Activated naive CD4-positive, alpha-beta T cell treated with anti-CD3 and anti-CD28 coated beads, Interleukin-2, amount 10 ng/mL, durations not matched to agents 7 days and 5 days (primary cell): Measurements from ENCODE around the gene FRAS1.

ENCODE experiments used
- CTCF ChIA-PET: fragments of 350-600 bp; sonication (Branson Sonifier 250); formaldehyde crosslinking; loops from one replicate; lab custom pipeline; 2021; ENCODE audit warnings: antibody characterized with exemption; lab: Charles Lee
- DNase-seq: peaks from one replicate; pipeline ENCODE4 v3.0.0-alpha.2; 2020
- H3K27ac Mint-ChIP-seq: one replicate; pipeline ENCODE4 v1.8.0; 2021; ENCODE audit warnings: mild to moderate bottlenecking, moderate library complexity, mixed read lengths
- H3K27me3 Mint-ChIP-seq: one replicate; pipeline ENCODE4 v1.8.0; 2021; ENCODE audit warnings: mild to moderate bottlenecking, mixed read lengths
- H3K36me3 Mint-ChIP-seq: one replicate; pipeline ENCODE4 v1.8.0; 2021; ENCODE audit warnings: mixed read lengths
- H3K4me1 Mint-ChIP-seq: one replicate; pipeline ENCODE4 v1.8.0; 2021; ENCODE audit warnings: mixed read lengths
- H3K4me3 Mint-ChIP-seq: one replicate; pipeline ENCODE4 v1.8.0; 2021; ENCODE audit warnings: mild to moderate bottlenecking, moderate library complexity, mixed read lengths
- H3K9me3 Mint-ChIP-seq: one replicate; pipeline ENCODE4 v1.8.0; 2021; ENCODE audit warnings: mixed read lengths

FRAS1 gene

GRCh38 chr4:78149751-78150542 lies 92.8 kb downstream of the FRAS1 start:
- CTCF ChIA-PET = interaction anchor here (0.6 kb wide), 1 partner anchor 583 kb away, joined by 3 read pairs; no protein-coding TSS in a partner anchor
- DNase-seq = no peak
- no peaks in the 10 kb centered on the region for H3K4me1 Mint-ChIP-seq
- no peak overlapping the region for H3K4me3 Mint-ChIP-seq
- no peaks in the 10 kb centered on the region for H3K36me3 Mint-ChIP-seq
- no peaks in the 10 kb centered on the region for H3K27me3 Mint-ChIP-seq
- no peaks in the 10 kb centered on the region for H3K9me3 Mint-ChIP-seq
- H3K27ac Mint-ChIP-seq = no peak overlapping the region

- H3K9me3 Mint-ChIP-seq = no peaks in the 10 kb centered on the region
- no peaks in the 10 kb centered on the region for H3K36me3 Mint-ChIP-seq
- CTCF ChIA-PET = interaction anchor here (0.6 kb wide), 1 partner anchor 584 kb away, joined by 3 read pairs; no protein-coding TSS in a partner anchor
- no peaks in the 10 kb centered on the region for H3K4me1 Mint-ChIP-seq
- H3K4me3 Mint-ChIP-seq = no peak overlapping the region
- no peak overlapping the region for H3K27ac Mint-ChIP-seq
- no peak for DNase-seq
- H3K27me3 Mint-ChIP-seq = no peaks in the 10 kb centered on the region
These were observed 93.4 kb downstream of the FRAS1 start for GRCh38 chr4:78150543-78150864.

GRCh38 chr4:78152795-78153194 lies 95.7 kb downstream of the FRAS1 start:
- no peak overlapping the region for H3K4me3 Mint-ChIP-seq
- DNase-seq = no peak
- no peaks in the 10 kb centered on the region for H3K9me3 Mint-ChIP-seq
- H3K27ac Mint-ChIP-seq = no peak overlapping the region
- no peaks in the 10 kb centered on the region for H3K4me1 Mint-ChIP-seq
- H3K36me3 Mint-ChIP-seq = no peaks in the 10 kb centered on the region
- no peaks in the 10 kb centered on the region for H3K27me3 Mint-ChIP-seq
- CTCF ChIA-PET = no interaction called here

- no peaks in the 10 kb centered on the region for H3K4me1 Mint-ChIP-seq
- H3K4me3 Mint-ChIP-seq = no peak overlapping the region
- no peaks in the 10 kb centered on the region for H3K36me3 Mint-ChIP-seq
- H3K27ac Mint-ChIP-seq = no peak overlapping the region
- no peaks in the 10 kb centered on the region for H3K27me3 Mint-ChIP-seq
- no peaks in the 10 kb centered on the region for H3K9me3 Mint-ChIP-seq
- no peak for DNase-seq
- CTCF ChIA-PET = no interaction called here
These were observed 98.0 kb downstream of the FRAS1 start for GRCh38 chr4:78154972-78155590.

GRCh38 chr4:78155616-78156105 lies 98.5 kb downstream of the FRAS1 start:
- H3K27ac Mint-ChIP-seq = no peak overlapping the region
- no peak overlapping the region for H3K4me3 Mint-ChIP-seq
- peaks cover under 1% of the 10 kb centered on the region for H3K27me3 Mint-ChIP-seq
- H3K36me3 Mint-ChIP-seq = no peaks in the 10 kb centered on the region
- H3K9me3 Mint-ChIP-seq = no peaks in the 10 kb centered on the region
- CTCF ChIA-PET = no interaction called here
- H3K4me1 Mint-ChIP-seq = no peaks in the 10 kb centered on the region
- DNase-seq = no peak

GRCh38 chr4:78156520-78156919 lies 99.4 kb downstream of the FRAS1 start:
- Mint-ChIP-seq H3K27me3 (peaks cover 3% of the 10 kb centered on the region), H3K9me3 (no peaks in the 10 kb centered on the region), H3K4me3 (no peak overlapping the region), H3K27ac (no peak overlapping the region), H3K4me1 (no peaks in the 10 kb centered on the region), H3K36me3 (no peaks in the 10 kb centered on the region)
- CTCF ChIA-PET = no interaction called here
- no peak for DNase-seq

- peaks cover 3% of the 10 kb centered on the region for H3K27me3 Mint-ChIP-seq
- no peak overlapping the region for H3K4me3 Mint-ChIP-seq
- CTCF ChIA-PET = no interaction called here
- no peak overlapping the region for H3K27ac Mint-ChIP-seq
- H3K4me1 Mint-ChIP-seq = no peaks in the 10 kb centered on the region
- DNase-seq = no peak
- H3K9me3 Mint-ChIP-seq = no peaks in the 10 kb centered on the region
- H3K36me3 Mint-ChIP-seq = no peaks in the 10 kb centered on the region
These were observed 105.2 kb downstream of the FRAS1 start for GRCh38 chr4:78162342-78162741.

GRCh38 chr4:78162821-78163220 lies 105.7 kb downstream of the FRAS1 start:
- H3K36me3 Mint-ChIP-seq = no peaks in the 10 kb centered on the region
- H3K27me3 Mint-ChIP-seq = peaks cover 3% of the 10 kb centered on the region
- no peaks in the 10 kb centered on the region for H3K9me3 Mint-ChIP-seq
- no peak overlapping the region for H3K4me3 Mint-ChIP-seq
- CTCF ChIA-PET = no interaction called here
- no peak overlapping the region for H3K27ac Mint-ChIP-seq
- no peaks in the 10 kb centered on the region for H3K4me1 Mint-ChIP-seq
- DNase-seq = no peak

GRCh38 chr4:78165758-78166157 lies 108.6 kb downstream of the FRAS1 start:
- no peaks in the 10 kb centered on the region for H3K36me3 Mint-ChIP-seq
- H3K27ac Mint-ChIP-seq = no peak overlapping the region
- no peak overlapping the region for H3K4me3 Mint-ChIP-seq
- no peaks in the 10 kb centered on the region for H3K9me3 Mint-ChIP-seq
- CTCF ChIA-PET = no interaction called here
- no peaks in the 10 kb centered on the region for H3K4me1 Mint-ChIP-seq
- peaks cover 2% of the 10 kb centered on the region for H3K27me3 Mint-ChIP-seq
- DNase-seq = no peak

GRCh38 chr4:78166622-78167021 lies 109.5 kb downstream of the FRAS1 start:
- no peaks in the 10 kb centered on the region for H3K9me3 Mint-ChIP-seq
- no peak for DNase-seq
- no peak overlapping the region for H3K4me3 Mint-ChIP-seq
- H3K36me3 Mint-ChIP-seq = no peaks in the 10 kb centered on the region
- H3K27me3 Mint-ChIP-seq = no peaks in the 10 kb centered on the region
- CTCF ChIA-PET = no interaction called here
- no peak overlapping the region for H3K27ac Mint-ChIP-seq
- H3K4me1 Mint-ChIP-seq = no peaks in the 10 kb centered on the region

GRCh38 chr4:78167510-78167909 lies 110.4 kb downstream of the FRAS1 start:
- no peaks in the 10 kb centered on the region for H3K9me3 Mint-ChIP-seq
- no peaks in the 10 kb centered on the region for H3K4me1 Mint-ChIP-seq
- no peaks in the 10 kb centered on the region for H3K27me3 Mint-ChIP-seq
- CTCF ChIA-PET = no interaction called here
- H3K36me3 Mint-ChIP-seq = no peaks in the 10 kb centered on the region
- H3K4me3 Mint-ChIP-seq = no peak overlapping the region
- DNase-seq = no peak
- H3K27ac Mint-ChIP-seq = no peak overlapping the region

GRCh38 chr4:78168029-78168428 lies 110.9 kb downstream of the FRAS1 start:
- CTCF ChIA-PET = no interaction called here
- Mint-ChIP-seq H3K4me1 (no peaks in the 10 kb centered on the region), H3K27me3 (no peaks in the 10 kb centered on the region)

GRCh38 chr4:78169728-78170127 lies 112.6 kb downstream of the FRAS1 start:
- Mint-ChIP-seq H3K4me1 (no peaks in the 10 kb centered on the region), H3K27me3 (no peaks in the 10 kb centered on the region), H3K36me3 (no peaks in the 10 kb centered on the region), H3K27ac (no peak overlapping the region), H3K9me3 (no peaks in the 10 kb centered on the region), H3K4me3 (no peak overlapping the region)
- CTCF ChIA-PET = no interaction called here
- DNase-seq = no peak

More at GRCh38 chr4:78168029-78168428, 110.9 kb downstream of the FRAS1 start:
- Mint-ChIP-seq H3K4me3 (no peak overlapping the region), H3K36me3 (no peaks in the 10 kb centered on the region), H3K27ac (no peak overlapping the region), H3K9me3 (no peaks in the 10 kb centered on the region)
- DNase-seq = no peak

- H3K36me3 Mint-ChIP-seq = no peaks in the 10 kb centered on the region
- H3K4me1 Mint-ChIP-seq = no peaks in the 10 kb centered on the region
- CTCF ChIA-PET = no interaction called here
- no peak overlapping the region for H3K27ac Mint-ChIP-seq
- DNase-seq = no peak
- no peak overlapping the region for H3K4me3 Mint-ChIP-seq
- H3K27me3 Mint-ChIP-seq = no peaks in the 10 kb centered on the region
- no peaks in the 10 kb centered on the region for H3K9me3 Mint-ChIP-seq
These were observed 114.4 kb downstream of the FRAS1 start for GRCh38 chr4:78171482-78171881.

- Mint-ChIP-seq H3K36me3 (no peaks in the 10 kb centered on the region), H3K4me1 (no peaks in the 10 kb centered on the region), H3K27ac (no peak overlapping the region), H3K27me3 (no peaks in the 10 kb centered on the region), H3K4me3 (no peak overlapping the region), H3K9me3 (no peaks in the 10 kb centered on the region)
- CTCF ChIA-PET = no interaction called here
- DNase-seq = no peak
These were observed 117.8 kb downstream of the FRAS1 start for GRCh38 chr4:78174891-78175290.
